HL-60 (cell line): ENCODE measurements around the gene SLC36A1. TPM values are rescaled to one million over a fixed set of nuclear protein-coding genes. Genes with fewer than 3 reads are reported as not detected.

Experiments used
- DNase-seq, 2 experiments: peaks; one replicate each; pipeline ENCODE4 v3.0.0-alpha.2; 2010 to 2020; ENCODE audit warnings: low read depth in 1 of 2, low spot score in 1 of 2
- H3K27ac ChIP-seq: fragments of 250-450 bp; sonication (Bioruptor Pico); replicated peaks from 2 replicates; pipeline ENCODE4 v1.5.1; 2020; ENCODE audit warnings: mild to moderate bottlenecking, moderate library complexity
- H3K27me3 ChIP-seq: fragments of 250-450 bp; sonication (Bioruptor Pico); 2 replicates; pipeline ENCODE4 v1.5.1; 2021; ENCODE audit warnings: mild to moderate bottlenecking, moderate library complexity; ENCODE audit not compliant: insufficient read depth, poor library complexity, severe bottlenecking
- H3K4me3 ChIP-seq: replicated peaks from 2 replicates; pipeline ENCODE4 v1.5.1; 2011; ENCODE audit warnings: mild to moderate bottlenecking, control low read depth, low read length; ENCODE audit not compliant: insufficient read depth
- GABPA ChIP-seq: IDR thresholded peaks from 2 replicates; pipeline ENCODE4 v1.6.1; 2012; ENCODE audit warnings: low read depth
- POLR2AphosphoS5 ChIP-seq: IDR thresholded peaks from 2 replicates; pipeline ENCODE4 v1.6.1; 2012; ENCODE audit warnings: low read depth
- REST ChIP-seq: IDR thresholded peaks from 2 replicates; pipeline ENCODE4 v1.6.1; 2012; ENCODE audit warnings: low read depth; ENCODE audit not compliant: insufficient replicate concordance
- SPI1 ChIP-seq: IDR thresholded peaks from 2 replicates; pipeline ENCODE4 v1.6.1; 2012; ENCODE audit warnings: low read depth, mild to moderate bottlenecking, borderline replicate concordance
- microRNA-seq: library from miRNA; unstranded; fragments of <30 nt; microRNA quantifications from one replicate; pipeline ENCODE4, GENCODE V29; 2018
- TF ChIP-seq, protein P1 (sequence below): IDR thresholded peaks from one replicate; pipeline ENCODE4 v1.5.1; 2011; ENCODE audit warnings: low read length, control low read depth, inconsistent platforms; ENCODE audit not compliant: insufficient read depth

Gene SLC36A1

DNA sequence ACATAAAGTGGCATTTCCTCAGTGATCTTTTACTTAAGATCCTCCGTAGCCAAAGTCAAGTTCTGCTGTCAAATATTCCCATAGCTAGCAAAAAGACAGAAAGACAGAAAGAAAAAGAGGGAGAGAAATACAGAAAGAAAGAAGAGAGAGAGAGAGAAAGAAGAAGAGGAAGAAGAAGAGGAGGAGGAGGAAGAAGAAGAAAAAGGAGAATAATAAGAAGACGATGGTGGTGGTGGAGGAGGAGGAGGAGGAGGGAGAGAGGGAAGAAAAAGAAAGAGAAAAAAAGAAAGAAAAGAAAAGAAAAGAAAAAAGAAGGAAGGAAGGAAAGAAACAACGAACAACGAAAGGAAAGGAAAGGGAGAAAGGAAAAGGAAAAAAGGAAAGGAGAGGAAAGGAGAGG lies 89.6 kb downstream of the SLC36A1 start:
- H3K27ac ChIP-seq = no peak overlapping the region
- TF ChIP-seq SPI1 = no peak
- TF ChIP-seq GABPA = no peak
- no peak for TF ChIP-seq POLR2AphosphoS5
- TF ChIP-seq, protein P1, sequence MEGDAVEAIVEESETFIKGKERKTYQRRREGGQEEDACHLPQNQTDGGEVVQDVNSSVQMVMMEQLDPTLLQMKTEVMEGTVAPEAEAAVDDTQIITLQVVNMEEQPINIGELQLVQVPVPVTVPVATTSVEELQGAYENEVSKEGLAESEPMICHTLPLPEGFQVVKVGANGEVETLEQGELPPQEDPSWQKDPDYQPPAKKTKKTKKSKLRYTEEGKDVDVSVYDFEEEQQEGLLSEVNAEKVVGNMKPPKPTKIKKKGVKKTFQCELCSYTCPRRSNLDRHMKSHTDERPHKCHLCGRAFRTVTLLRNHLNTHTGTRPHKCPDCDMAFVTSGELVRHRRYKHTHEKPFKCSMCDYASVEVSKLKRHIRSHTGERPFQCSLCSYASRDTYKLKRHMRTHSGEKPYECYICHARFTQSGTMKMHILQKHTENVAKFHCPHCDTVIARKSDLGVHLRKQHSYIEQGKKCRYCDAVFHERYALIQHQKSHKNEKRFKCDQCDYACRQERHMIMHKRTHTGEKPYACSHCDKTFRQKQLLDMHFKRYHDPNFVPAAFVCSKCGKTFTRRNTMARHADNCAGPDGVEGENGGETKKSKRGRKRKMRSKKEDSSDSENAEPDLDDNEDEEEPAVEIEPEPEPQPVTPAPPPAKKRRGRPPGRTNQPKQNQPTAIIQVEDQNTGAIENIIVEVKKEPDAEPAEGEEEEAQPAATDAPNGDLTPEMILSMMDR = no peak
- no peak for TF ChIP-seq REST
- DNase-seq = no peak
- no peaks in the 10 kb centered on the region for H3K27me3 ChIP-seq
- no peak overlapping the region for H3K4me3 ChIP-seq

DNA sequence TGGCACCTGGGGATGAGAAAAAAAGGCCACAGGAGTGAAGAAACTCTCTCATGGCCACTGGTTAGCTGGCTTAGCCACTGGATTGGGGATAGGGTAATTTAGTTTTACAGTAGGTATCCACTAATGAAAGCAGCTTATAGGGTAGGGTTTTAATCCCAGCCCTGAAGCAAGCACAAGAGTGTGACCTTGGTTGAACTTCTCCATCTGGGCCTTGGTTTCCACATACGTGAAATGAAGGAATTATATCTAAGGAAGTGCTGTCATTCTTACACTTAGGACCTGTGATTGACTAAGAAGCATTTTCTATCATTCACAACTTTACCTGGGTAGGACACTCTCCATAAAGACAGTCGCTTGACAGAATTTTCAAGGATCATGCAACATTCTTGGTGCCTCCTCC lies 94.2 kb downstream of the SLC36A1 start:
- TF ChIP-seq REST (no peak), GABPA (no peak)
- H3K27me3 ChIP-seq = no peaks in the 10 kb centered on the region
- H3K27ac ChIP-seq = no peak overlapping the region
- no peak overlapping the region for H3K4me3 ChIP-seq
- no peak for DNase-seq

Small RNAs within 50 kb of the gene (microRNA-seq; reads per million reads assigned to microRNA genes)
- not detected for gene MIR6499
